GM19395 (cell line): ENCODE measurements around the gene TUBG1.
"Not testable (repeated sequence)": the region's sequence is repeated elsewhere in the genome, so short reads cannot be mapped to it uniquely, and the experiment has no call there.

Source experiments
- ATAC-seq: cut with Tn5 transposase; IDR thresholded peaks from one replicate; pipeline ENCODE4 v1.9.1; 2021; ENCODE audit warnings: mild to moderate bottlenecking, moderate library complexity; ENCODE audit not compliant: unreplicated experiment

TUBG1 gene

DNA sequence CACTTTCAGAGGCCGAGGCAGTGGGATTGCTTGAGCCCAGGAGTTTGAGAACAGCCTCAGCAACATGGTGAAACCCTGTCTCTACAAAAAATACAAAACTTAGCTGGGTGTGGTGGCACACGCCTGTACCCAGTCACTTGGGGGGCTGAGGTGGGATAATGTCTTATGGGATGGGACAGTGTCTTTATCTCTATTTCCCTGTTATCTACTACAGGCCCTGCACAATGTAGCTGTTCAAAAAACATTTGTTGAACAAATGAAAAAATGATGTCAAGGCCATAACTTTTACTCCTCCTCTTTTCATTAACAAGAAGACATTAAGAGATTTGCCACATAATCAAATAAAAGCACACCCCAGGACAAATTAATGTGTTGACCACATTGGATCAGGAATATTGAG, 13.8 kb downstream of the TUBG1 start:
- no peak for ATAC-seq

DNA sequence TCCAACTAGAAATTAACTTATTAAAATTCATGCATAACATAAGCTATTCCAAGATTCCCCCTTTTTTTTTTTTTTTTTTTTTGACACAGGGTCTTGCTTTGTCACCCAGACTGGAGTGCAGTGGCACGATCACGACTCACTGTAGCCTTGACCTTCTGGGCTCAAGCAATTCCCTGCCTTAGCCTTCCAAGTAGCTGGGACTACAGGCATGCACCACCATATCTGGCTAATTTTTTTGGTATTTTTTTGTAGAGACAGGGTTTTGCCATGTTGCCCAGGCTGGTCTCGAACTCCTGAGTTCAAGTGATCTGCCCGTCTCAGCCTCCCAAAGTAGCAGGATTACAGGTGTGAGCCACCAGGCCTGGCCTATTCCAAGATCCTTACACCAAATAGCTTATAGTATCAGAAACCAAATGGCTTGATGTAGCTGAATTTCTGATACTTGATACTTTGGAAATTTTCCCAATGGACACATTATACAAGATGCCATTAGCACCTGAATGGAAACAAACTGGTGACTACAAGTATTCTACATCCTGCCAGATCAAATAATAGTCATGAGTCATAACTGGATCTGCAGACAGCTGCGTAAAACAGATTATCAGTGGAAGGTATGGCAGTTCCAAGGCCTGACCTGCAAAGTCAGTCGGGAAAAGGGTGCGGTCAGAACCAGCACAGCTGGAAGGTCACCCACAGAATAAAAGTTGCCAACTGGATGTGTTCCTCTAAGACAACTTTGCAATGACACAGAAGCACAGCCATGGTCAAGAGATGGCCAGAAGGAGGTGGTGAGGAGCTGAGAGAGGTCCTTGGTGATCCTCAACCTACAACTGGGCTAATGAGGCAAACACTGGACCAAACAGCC, 14.5 kb downstream of the TUBG1 start:
- ATAC-seq, result no peak

GRCh38 chr17:42627032-42627764, 17.7 kb downstream of the TUBG1 start:
- ATAC-seq, result not testable (repeated sequence)

- ATAC-seq, result no peak
Measured at GRCh38 chr17:42629411-42630009, 20.0 kb downstream of the TUBG1 start.

DNA sequence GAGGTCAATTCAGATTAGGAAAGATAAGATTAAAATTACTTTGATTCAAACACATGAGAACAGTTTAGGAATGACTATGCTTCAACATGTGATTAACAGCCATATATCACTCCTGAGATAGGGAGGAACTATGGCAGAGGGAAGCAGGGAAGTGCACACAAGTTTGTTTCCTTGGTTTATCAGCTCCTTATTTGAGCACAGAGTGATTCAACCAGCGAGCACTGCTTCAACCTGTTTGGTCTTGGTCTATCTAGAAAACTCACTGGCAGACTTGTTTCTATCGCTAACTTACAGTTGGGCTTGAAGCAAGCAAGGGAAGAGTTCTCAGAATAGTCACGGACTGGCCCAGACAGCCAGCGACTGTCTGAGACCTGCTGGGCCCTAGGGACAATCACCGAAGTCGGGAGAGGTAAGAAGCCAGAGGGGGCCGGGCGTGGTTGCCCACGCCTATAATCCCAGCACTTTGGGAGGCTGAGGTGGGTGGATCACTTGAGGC, 23.5 kb downstream of the TUBG1 start:
- no peak for ATAC-seq

- ATAC-seq, result no peak
Measured at GRCh38 chr17:42639525-42640113, 30.1 kb downstream of the TUBG1 start.

DNA sequence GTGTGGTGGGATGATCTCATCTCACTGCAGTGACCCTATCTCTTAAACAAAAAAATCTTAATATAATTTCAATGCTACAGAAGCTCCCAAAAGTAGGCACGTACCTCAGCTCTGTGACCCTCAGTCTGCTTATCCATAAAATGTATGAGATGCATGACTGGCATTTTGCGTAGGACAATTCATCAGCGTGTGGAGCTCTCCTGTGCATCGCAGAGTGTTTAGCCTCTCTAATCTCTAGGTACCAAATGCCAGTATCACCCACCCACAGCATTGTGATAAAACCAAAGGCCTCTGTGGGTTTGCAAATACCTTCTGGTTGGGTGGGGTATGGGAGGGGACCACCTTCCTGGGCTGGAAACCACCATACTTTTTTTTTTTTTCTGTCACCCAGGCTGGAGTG, 30.6 kb downstream of the TUBG1 start:
- no peak for ATAC-seq

- ATAC-seq, result no peak
Measured at GRCh38 chr17:42642336-42642735, 32.9 kb downstream of the TUBG1 start.

DNA sequence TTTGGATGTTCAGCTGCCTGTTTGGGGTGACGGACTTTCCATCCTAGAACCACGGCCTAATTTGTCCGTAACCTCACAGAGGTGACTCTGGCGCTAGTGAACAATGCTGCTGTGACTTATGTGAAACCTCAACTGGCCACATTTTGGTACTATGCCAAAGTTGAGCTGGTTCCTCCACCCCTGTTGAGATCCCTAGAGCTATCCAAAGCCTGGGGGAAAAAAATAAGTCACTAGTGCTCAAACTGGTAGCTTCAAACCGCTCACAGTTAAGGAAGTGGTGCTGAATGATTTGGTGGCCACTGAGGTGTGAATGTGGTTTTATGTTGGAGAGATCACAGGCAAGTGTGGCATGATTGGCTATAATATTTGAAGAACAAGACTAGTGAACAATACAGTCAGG, 38.3 kb downstream of the TUBG1 start:
- ATAC-seq, result no peak

GRCh38 chr17:42651392-42651791, 41.9 kb downstream of the TUBG1 start:
- ATAC-seq, result no peak

GRCh38 chr17:42653179-42654124, 44.0 kb downstream of the TUBG1 start:
- ATAC-seq, result no peak

GRCh38 chr17:42655528-42655927, 46.0 kb downstream of the TUBG1 start:
- ATAC-seq, result no peak

- ATAC-seq, result no peak
Measured at GRCh38 chr17:42657824-42658588, 48.5 kb downstream of the TUBG1 start.

- ATAC-seq, result no peak
Measured at GRCh38 chr17:42659079-42659931, 49.8 kb downstream of the TUBG1 start, which contains the start of gene TUBG2. TSS of gene TUBG2 (plus strand) at chr17:42659284. CDS start at chr17:42659504, 220 bp downstream.

DNA sequence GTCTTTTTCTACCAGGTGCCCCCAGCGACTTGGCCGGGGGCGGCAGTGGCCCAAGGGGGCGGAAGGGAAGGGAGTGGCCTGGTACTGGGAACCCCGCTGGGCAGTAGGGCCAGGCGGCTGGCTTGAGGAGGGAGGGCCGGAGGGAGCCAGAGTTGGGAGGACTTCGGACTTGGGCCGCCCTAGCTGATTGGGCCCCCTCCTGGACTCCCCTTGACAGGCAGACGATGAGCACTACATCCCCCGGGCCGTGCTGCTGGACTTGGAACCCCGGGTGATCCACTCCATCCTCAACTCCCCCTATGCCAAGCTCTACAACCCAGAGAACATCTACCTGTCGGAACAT, 50.4 kb downstream of the TUBG1 start:
- ATAC-seq, result not testable (repeated sequence)

DNA sequence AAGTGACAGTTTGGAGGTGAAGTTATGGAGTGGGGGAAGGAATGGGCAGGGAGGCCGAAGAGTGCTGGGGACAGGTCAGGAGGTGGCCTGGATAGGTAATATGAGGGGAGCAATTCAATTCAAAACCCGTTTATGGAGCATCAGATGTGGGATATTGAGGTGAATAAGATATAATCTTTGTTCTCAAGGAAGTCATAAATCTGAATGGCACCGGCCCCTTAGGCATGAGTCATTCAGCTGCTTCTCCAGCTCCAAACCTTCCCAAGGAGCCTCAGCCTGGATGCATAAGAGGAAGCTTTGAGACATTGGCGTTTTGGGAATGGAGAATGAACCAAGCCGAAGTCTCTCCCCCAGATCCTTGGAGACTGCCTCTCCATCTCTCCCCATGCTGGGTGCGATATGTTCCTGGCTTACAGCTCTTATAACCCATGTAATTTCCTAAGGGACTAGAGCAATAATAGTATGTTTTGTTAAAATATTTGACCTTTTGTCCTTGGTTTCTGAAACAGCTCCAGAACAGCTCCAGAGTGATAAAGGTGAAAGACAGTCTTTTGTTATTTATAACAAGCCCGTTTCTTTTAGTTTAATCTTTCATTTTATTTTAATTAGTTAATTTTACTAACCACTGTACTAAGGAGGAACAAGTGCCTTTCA, 51.3 kb downstream of the TUBG1 start:
- no peak for ATAC-seq
